ENCODE results near the gene RIMS3. TPM values are rescaled to one million over a fixed set of nuclear protein-coding genes. Genes with fewer than 3 reads are reported as not detected.

Gene RIMS3
- polyA plus RNA-seq, 1 experiment: 0.33 TPM

GRCh38 chr1:40692429-40692895 is 27.0 kb upstream of the RIMS3 start:
- ChIA-PET CTCF (interaction anchor here (0.6 to 1.2 kb wide), 3 partner anchors 23 to 377 kb away, joined by 3 to 5 read pairs (median 3); no protein-coding TSS in a partner anchor), POLR2A (interaction anchor here (0.6 to 2.2 kb wide), 11 partner anchors 11 to 215 kb away, joined by 3 to 18 read pairs (median 5); partner anchors contain the start of genes ZFP69 and ZNF684)
- no peaks in the 10 kb centered on the region for H3K27me3 ChIP-seq (ENCODE audit: control insufficient read depth, insufficient read depth, low read length)
- TF ChIP-seq CTCF (IDR thresholded peaks at IDR 0.05; ENCODE audit: low read depth, low read length): no peak
- peaks cover 3% of the 10 kb centered on the region; the same call in 1 of the 2 replicates for H3K9me3 ChIP-seq (ENCODE audit: control insufficient read depth, insufficient read depth, low read length)
- peak overlapping the region; percentile 69 for H3K27ac ChIP-seq (ENCODE audit: low read depth, low read length)
- peak overlapping the region; percentile 83 for H3K4me3 ChIP-seq (ENCODE audit: low read depth, low read length)
- no peak for DNase-seq (ENCODE audit: low read depth, low spot score)

GRCh38 chr1:40691538-40692428 is 26.3 kb upstream of the RIMS3 start, which contains the start of gene NFYC:
Gene NFYC, plus strand, starts transcription at chr1:40691704. Its CDS starts 47,140 bp downstream, at chr1:40738844.
- Histone ChIP-seq H3K27ac (ENCODE audit: low read depth, low read length) (peak within 1 kb of the TSS; percentile 97), H3K4me3 (ENCODE audit: low read depth, low read length) (peak within 1 kb of the TSS; percentile 83), H3K27me3 (ENCODE audit: control insufficient read depth, insufficient read depth, low read length) (no peaks in the 10 kb centered on the region), H3K9me3 (ENCODE audit: control insufficient read depth, insufficient read depth, low read length) (peaks cover 3% of the 10 kb centered on the region; the same call in 1 of the 2 replicates)
- DNase-seq (ENCODE audit: low read depth, low spot score): peak; percentile 96
- ChIA-PET POLR2A (interaction anchor here (0.6 to 2.2 kb wide), 19 partner anchors 11 to 215 kb away, joined by 3 to 18 read pairs (median 5); partner anchors contain the start of genes ZFP69 and ZNF684), CTCF (interaction anchor here (0.5 to 1.7 kb wide), 7 partner anchors 17 to 377 kb away, joined by 3 to 6 read pairs (median 3); no protein-coding TSS in a partner anchor)
- no peak for TF ChIP-seq CTCF (IDR thresholded peaks at IDR 0.05; ENCODE audit: low read depth, low read length)

- POLR2A ChIA-PET: interaction anchor here (0.7 to 2.2 kb wide), 15 partner anchors 10 to 214 kb away, joined by 3 to 18 read pairs (median 6); partner anchors contain the start of genes ZFP69 and ZNF684
- no peak for TF ChIP-seq CTCF (IDR thresholded peaks at IDR 0.05; ENCODE audit: low read depth, low read length)
- peak overlapping the region; percentile 11 for H3K27ac ChIP-seq (ENCODE audit: low read depth, low read length)
- no peaks in the 10 kb centered on the region for H3K27me3 ChIP-seq (ENCODE audit: control insufficient read depth, insufficient read depth, low read length)
- CTCF ChIA-PET: interaction anchor here (0.5 to 1.7 kb wide), 6 partner anchors 18 to 376 kb away, joined by 3 to 6 read pairs (median 4); no protein-coding TSS in a partner anchor
- H3K9me3 ChIP-seq (ENCODE audit: control insufficient read depth, insufficient read depth, low read length): peaks cover 3% of the 10 kb centered on the region; the same call in 1 of the 2 replicates
- DNase-seq (ENCODE audit: low read depth, low spot score): no peak
- peak overlapping the region; percentile 83 for H3K4me3 ChIP-seq (ENCODE audit: low read depth, low read length)
Measured at GRCh38 chr1:40690771-40691537, 25.5 kb upstream of the RIMS3 start.

GRCh38 chr1:40689737-40690136 is 24.3 kb upstream of the RIMS3 start:
- no peak for TF ChIP-seq CTCF (IDR thresholded peaks at IDR 0.05; ENCODE audit: low read depth, low read length)

More at GRCh38 chr1:40689737-40690136, 24.3 kb upstream of the RIMS3 start:
- Histone ChIP-seq H3K4me3 (ENCODE audit: low read depth, low read length) (no peak overlapping the region), H3K9me3 (ENCODE audit: control insufficient read depth, insufficient read depth, low read length) (peaks cover 3% of the 10 kb centered on the region; the same call in 1 of the 2 replicates), H3K27ac (ENCODE audit: low read depth, low read length) (no peak overlapping the region), H3K27me3 (ENCODE audit: control insufficient read depth, insufficient read depth, low read length) (no peaks in the 10 kb centered on the region)
- ChIA-PET POLR2A (interaction anchor here (0.8 kb wide), 1 partner anchor 14 kb away, joined by 3 read pairs; no protein-coding TSS in a partner anchor), CTCF (interaction anchor here (0.6 to 1.1 kb wide), 3 partner anchors 21 to 77 kb away, joined by 3 to 5 read pairs (median 4); no protein-coding TSS in a partner anchor)
- DNase-seq (ENCODE audit: low read depth, low spot score): no peak

All from AG04450 (cell line).